NCI-H1048 (cell line): ENCODE measurements around the gene THSD7B.
"Not testable (repeated sequence)": the region's sequence is repeated elsewhere in the genome, so short reads cannot be mapped to it uniquely, and the experiment has no call there.

Source experiments
- DNase-seq: peaks from one replicate; lab custom pipeline; 2025; lab: John Stamatoyannopoulos, UW

Gene THSD7B

GRCh38 chr2:137039482-137040152 is 274.3 kb downstream of the THSD7B start:
- no peak for DNase-seq

GRCh38 chr2:137047369-137047768 is 282.0 kb downstream of the THSD7B start:
- DNase-seq = no peak

- no peak for DNase-seq
Observed at GRCh38 chr2:137048455-137048854, 283.1 kb downstream of the THSD7B start.

GRCh38 chr2:137049518-137049917 is 284.2 kb downstream of the THSD7B start:
- no peak for DNase-seq

- no peak for DNase-seq
Observed at GRCh38 chr2:137050949-137051348, 285.6 kb downstream of the THSD7B start.

GRCh38 chr2:137051778-137052398 is 286.5 kb downstream of the THSD7B start:
- no peak for DNase-seq

- no peak for DNase-seq
Observed at GRCh38 chr2:137056704-137057103, 291.4 kb downstream of the THSD7B start.

GRCh38 chr2:137076111-137076765 is 310.9 kb downstream of the THSD7B start:
- DNase-seq = not testable (repeated sequence)

GRCh38 chr2:137091704-137092103 is 326.4 kb downstream of the THSD7B start:
- no peak for DNase-seq

GRCh38 chr2:137093116-137093515 is 327.8 kb downstream of the THSD7B start:
- no peak for DNase-seq

- DNase-seq = no peak
Observed at GRCh38 chr2:137096187-137096586, 330.8 kb downstream of the THSD7B start.

- DNase-seq = no peak
Observed at GRCh38 chr2:137096693-137097092, 331.3 kb downstream of the THSD7B start.

- not testable (repeated sequence) for DNase-seq
Observed at GRCh38 chr2:137101814-137102213, 336.5 kb downstream of the THSD7B start.

GRCh38 chr2:137107904-137108303 is 342.6 kb downstream of the THSD7B start:
- no peak for DNase-seq

GRCh38 chr2:137111896-137112295 is 346.6 kb downstream of the THSD7B start:
- no peak for DNase-seq

GRCh38 chr2:137115081-137115794 is 349.9 kb downstream of the THSD7B start:
- DNase-seq = no peak

GRCh38 chr2:137115795-137116089 is 350.4 kb downstream of the THSD7B start:
- no peak for DNase-seq

GRCh38 chr2:137117385-137117784 is 352.0 kb downstream of the THSD7B start:
- DNase-seq = no peak

GRCh38 chr2:137118140-137118539 is 352.8 kb downstream of the THSD7B start:
- DNase-seq = no peak

- no peak for DNase-seq
Observed at GRCh38 chr2:137123226-137123625, 357.9 kb downstream of the THSD7B start.

- no peak for DNase-seq
Observed at GRCh38 chr2:137133225-137133624, 367.9 kb downstream of the THSD7B start.

- no peak for DNase-seq
Observed at GRCh38 chr2:137138263-137138662, 372.9 kb downstream of the THSD7B start.

GRCh38 chr2:137151731-137152130 is 386.4 kb downstream of the THSD7B start:
- no peak for DNase-seq
